Fibroblast of mammary gland (primary cell): ENCODE results near the gene CHMP1A.

ENCODE experiments used
- DNase-seq: peaks from one replicate; pipeline ENCODE4 v3.0.0-alpha.2; 2010; ENCODE audit warnings: low read depth
- H3K4me3 ChIP-seq: 2 replicates; pipeline ENCODE4 v1.5.1; 2011; ENCODE audit warnings: low read depth, mild to moderate bottlenecking, low read length, moderate library complexity; ENCODE audit not compliant: control insufficient read depth
- CTCF ChIP-seq: conservative IDR thresholded peaks from 2 replicates; pipeline ENCODE4 v1.5.1; 2011; ENCODE audit warnings: low read depth, low read length, inconsistent platforms; ENCODE audit not compliant: control insufficient read depth, insufficient read depth

The CHMP1A gene

GRCh38 chr16:89689142-89689541 is 31.6 kb upstream of the CHMP1A start:
- no peak for TF ChIP-seq CTCF
- DNase-seq, result no peak
- no peak overlapping the region for H3K4me3 ChIP-seq

GRCh38 chr16:89688395-89688794 is 30.9 kb upstream of the CHMP1A start:
- DNase-seq, result no peak
- no peak overlapping the region for H3K4me3 ChIP-seq
- TF ChIP-seq CTCF, result no peak

- DNase-seq, result peak; percentile 66
- no peak for TF ChIP-seq CTCF
- peak overlapping the region; percentile 80 for H3K4me3 ChIP-seq
These were observed 29.8 kb upstream of the CHMP1A start for GRCh38 chr16:89687092-89687940.

- peak within 1 kb of the TSS; percentile 80 for H3K4me3 ChIP-seq
- peak; percentile 79 for DNase-seq
- no peak for TF ChIP-seq CTCF
These were observed 29.1 kb upstream of the CHMP1A start, which contains the start of gene CDK10 for GRCh38 chr16:89686520-89687091. Gene CDK10 (plus strand): TSS chr16:89686689. CDS start chr16:89686711, 22 bp downstream.

GRCh38 chr16:89685916-89686315 is 28.4 kb upstream of the CHMP1A start:
- no peak for TF ChIP-seq CTCF
- no peak for DNase-seq
- no peak overlapping the region for H3K4me3 ChIP-seq

GRCh38 chr16:89678258-89678657 is 20.8 kb upstream of the CHMP1A start:
- no peak overlapping the region for H3K4me3 ChIP-seq
- no peak for DNase-seq
- no peak for TF ChIP-seq CTCF
